GM13976 (cell line): ENCODE data around the gene SHOX.
"Not testable (repeated sequence)": the region's sequence is repeated elsewhere in the genome, so short reads cannot be mapped to it uniquely, and the experiment has no call there.

Experiments
- DNase-seq: peaks from one replicate; pipeline ENCODE4 v3.0.0; 2012; ENCODE audit warnings: low spot score
- in situ Hi-C: fragments of 300-500 bp; cut with MboI; formaldehyde crosslinking; loops from one replicate; pipeline ENCODE4 v1.12.0; 2022; ENCODE audit warnings: low sequenced_read_pairs, mixed read lengths, inconsistent platforms; ENCODE audit not compliant: unreplicated experiment
- TF ChIP-seq, protein P1 (sequence below): IDR thresholded peaks from 2 replicates; pipeline ENCODE4 v1.5.1; 2012; ENCODE audit warnings: borderline replicate concordance, mild to moderate bottlenecking; ENCODE audit not compliant: insufficient read depth; ENCODE audit errors: extremely low read depth, missing control alignments, control extremely low read depth

SHOX gene

DNA sequence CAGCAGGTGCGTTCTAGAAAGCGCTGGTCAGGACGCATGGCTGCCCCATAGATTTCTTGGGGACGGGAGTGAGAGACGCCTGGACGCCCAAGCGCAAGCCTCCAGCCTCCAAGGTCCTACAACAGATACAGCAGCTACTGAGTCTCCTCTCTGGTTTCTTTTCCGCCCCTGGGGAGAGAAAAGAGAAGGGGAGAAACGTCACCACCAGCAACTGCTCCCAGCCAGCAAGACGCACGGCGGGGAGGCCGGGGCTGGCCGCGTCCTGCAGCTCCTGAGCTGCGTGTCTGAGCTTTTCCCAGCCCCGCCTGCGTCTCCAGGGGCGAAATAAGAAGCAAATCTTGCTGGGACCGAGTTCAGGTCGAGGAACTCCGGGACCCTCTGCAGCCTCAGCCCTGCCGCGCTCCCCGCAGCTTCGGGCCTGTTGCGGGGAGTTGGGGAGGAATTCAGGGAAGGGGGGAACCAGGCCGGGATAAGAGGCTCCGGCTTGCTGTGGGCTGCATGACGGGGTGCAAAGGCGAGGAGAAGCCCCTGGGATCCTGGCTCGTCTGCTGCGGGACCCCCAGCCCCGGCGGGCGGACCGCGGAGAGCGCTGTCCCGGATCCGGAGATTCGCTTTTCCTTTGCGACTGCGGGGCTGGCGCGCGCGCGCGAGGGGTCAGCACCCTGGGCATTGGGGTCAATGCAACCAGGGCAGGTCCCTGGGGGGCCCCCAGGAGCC lies 6.8 kb upstream of the SHOX start:
- TF ChIP-seq, protein P1, sequence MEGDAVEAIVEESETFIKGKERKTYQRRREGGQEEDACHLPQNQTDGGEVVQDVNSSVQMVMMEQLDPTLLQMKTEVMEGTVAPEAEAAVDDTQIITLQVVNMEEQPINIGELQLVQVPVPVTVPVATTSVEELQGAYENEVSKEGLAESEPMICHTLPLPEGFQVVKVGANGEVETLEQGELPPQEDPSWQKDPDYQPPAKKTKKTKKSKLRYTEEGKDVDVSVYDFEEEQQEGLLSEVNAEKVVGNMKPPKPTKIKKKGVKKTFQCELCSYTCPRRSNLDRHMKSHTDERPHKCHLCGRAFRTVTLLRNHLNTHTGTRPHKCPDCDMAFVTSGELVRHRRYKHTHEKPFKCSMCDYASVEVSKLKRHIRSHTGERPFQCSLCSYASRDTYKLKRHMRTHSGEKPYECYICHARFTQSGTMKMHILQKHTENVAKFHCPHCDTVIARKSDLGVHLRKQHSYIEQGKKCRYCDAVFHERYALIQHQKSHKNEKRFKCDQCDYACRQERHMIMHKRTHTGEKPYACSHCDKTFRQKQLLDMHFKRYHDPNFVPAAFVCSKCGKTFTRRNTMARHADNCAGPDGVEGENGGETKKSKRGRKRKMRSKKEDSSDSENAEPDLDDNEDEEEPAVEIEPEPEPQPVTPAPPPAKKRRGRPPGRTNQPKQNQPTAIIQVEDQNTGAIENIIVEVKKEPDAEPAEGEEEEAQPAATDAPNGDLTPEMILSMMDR: no peak
- in situ Hi-C loops: no loop called here

DNA sequence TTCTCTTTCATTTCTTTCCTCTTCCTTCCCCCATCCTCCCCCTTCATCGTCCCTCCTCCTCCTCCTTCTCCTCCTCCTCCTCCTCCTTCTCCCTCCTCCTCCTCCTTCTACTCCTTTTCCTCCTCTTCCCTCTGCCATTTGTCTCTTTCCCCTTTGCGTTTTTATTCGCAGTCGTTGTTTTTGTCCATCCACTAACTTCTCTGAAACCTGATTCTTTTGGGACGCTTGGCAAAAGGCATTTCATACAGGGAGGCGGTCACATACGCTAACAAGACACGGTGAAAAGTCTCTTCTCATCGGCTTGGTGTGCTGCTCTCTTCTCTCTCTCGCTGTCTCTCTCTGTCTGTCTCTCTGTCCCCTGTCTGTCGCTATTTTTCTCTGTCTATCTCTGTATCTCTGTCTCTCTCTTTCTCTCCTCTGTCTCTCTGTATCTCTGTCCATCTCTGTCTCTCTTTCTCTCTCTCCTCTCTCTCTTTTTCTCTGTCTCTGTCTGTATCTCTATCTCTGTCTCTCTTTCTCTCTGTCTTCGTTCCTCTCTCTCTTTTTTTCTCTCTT lies 5.4 kb upstream of the SHOX start:
- DNase-seq: no peak
- in situ Hi-C loops: no loop called here

More for the DNA sequence above, 6.8 kb upstream of the SHOX start:
- DNase-seq: no peak

GRCh38 chrX:626047-626446 lies 4.5 kb upstream of the SHOX start:
- DNase-seq, in situ Hi-C loops: not testable (repeated sequence)

More for the DNA sequence above, 5.4 kb upstream of the SHOX start:
- TF ChIP-seq, protein P1: no peak

GRCh38 chrX:626745-627509 lies 3.7 kb upstream of the SHOX start:
- in situ Hi-C loops: no loop called here
- DNase-seq: no peak
- TF ChIP-seq, protein P1: no peak

DNA sequence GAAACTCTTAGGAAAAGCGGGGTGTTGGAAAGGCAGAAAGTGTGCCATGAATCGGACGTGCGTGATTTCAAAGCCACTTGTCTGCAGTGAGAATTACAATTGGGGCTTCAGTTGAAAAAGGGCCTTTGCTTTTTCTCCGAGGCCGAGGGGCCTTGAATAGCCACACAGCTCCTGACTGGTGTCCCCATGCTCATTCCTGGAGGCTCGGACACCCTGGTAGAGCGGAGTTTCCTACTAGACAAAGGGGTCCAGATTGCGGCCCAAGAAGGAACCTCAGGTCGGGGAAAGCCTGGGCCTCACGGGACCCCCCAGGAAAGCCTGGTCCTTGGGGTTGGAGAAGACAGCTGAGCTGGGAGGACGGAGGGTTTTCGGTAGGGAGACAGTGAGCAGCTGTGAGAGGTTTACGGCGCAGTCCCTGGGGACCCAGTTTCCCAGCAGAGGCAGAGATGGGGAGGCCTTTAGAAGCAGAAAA lies 3.0 kb upstream of the SHOX start:
- DNase-seq: no peak
- TF ChIP-seq, protein P1: no peak
- in situ Hi-C loops: no loop called here

DNA sequence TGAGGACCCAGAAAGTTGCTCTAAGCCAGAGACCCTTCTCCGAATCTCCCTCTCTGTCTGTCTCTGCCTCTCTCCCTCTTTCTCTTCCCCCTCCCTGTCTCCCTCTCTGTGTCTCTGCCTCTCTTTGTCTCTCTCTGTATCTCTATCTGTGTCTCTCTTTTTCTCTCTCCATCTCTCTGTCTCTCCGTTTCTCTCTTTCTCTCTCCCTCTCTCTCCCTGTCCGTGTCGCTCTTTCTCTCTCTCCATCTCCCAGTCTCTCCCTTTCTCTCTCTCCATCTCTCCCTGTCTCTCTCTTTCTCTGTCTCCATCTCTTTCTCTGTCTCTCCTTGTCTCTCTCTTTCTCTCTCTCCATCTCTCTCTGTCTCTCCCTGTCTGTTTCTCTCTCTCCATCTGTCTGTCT lies 2.6 kb upstream of the SHOX start:
- TF ChIP-seq, protein P1: no peak
- in situ Hi-C loops: no loop called here
- DNase-seq: no peak
